H9 (cell line): ENCODE data around the gene DCLK2. TPM values are rescaled to one million over a fixed set of nuclear protein-coding genes. Genes with fewer than 3 reads are reported as not detected.

Experiments
- DNase-seq: peaks from one replicate; pipeline ENCODE4 v3.0.0-alpha.2; 2017
- H2AFZ ChIP-seq: one replicate; pipeline ENCODE4 v1.6.1; 2013; ENCODE audit warnings: mild to moderate bottlenecking, low read length, control low read depth, moderate library complexity
- H2AK5ac ChIP-seq: 2 replicates; pipeline ENCODE4 v1.6.1; 2013; ENCODE audit warnings: low read length, control low read depth, mixed read lengths; ENCODE audit not compliant: insufficient read length
- H2BK120ac ChIP-seq: one replicate; pipeline ENCODE4 v1.6.1; 2013; ENCODE audit warnings: low read depth, mild to moderate bottlenecking, low read length, control low read depth, inconsistent platforms; ENCODE audit not compliant: poor library complexity, severe bottlenecking
- H2BK12ac ChIP-seq: 2 replicates; pipeline ENCODE4 v1.6.1; 2013; ENCODE audit warnings: low read length, control low read depth, mixed read lengths, low read depth; ENCODE audit not compliant: insufficient read length
- H2BK15ac ChIP-seq: 2 replicates; pipeline ENCODE4 v1.6.1; 2013; ENCODE audit warnings: low read depth, low read length, control low read depth
- H2BK20ac ChIP-seq: one replicate; pipeline ENCODE4 v1.6.1; 2013; ENCODE audit warnings: low read depth, mild to moderate bottlenecking, low read length, control low read depth, inconsistent platforms; ENCODE audit not compliant: poor library complexity, severe bottlenecking
- H2BK5ac ChIP-seq: 2 replicates; pipeline ENCODE4 v1.6.1; 2013; ENCODE audit warnings: low read length, control low read depth, mixed read lengths; ENCODE audit not compliant: insufficient read length
- H3K14ac ChIP-seq: 2 replicates; pipeline ENCODE4 v1.6.1; 2013; ENCODE audit warnings: low read length, control low read depth; ENCODE audit not compliant: insufficient read depth
- H3K18ac ChIP-seq: 2 replicates; pipeline ENCODE4 v1.6.1; 2013; ENCODE audit warnings: low read depth, mild to moderate bottlenecking, mixed read lengths, low read length, control low read depth; ENCODE audit not compliant: insufficient read length
- H3K23ac ChIP-seq: 2 replicates; pipeline ENCODE4 v1.6.1; 2013; ENCODE audit warnings: low read length, control low read depth, mixed read lengths, low read depth; ENCODE audit not compliant: insufficient read length
- H3K23me2 ChIP-seq: 2 replicates; pipeline ENCODE4 v1.6.1; 2013; ENCODE audit warnings: low read depth, mild to moderate bottlenecking, mixed read lengths, low read length, control low read depth; ENCODE audit not compliant: insufficient read length, poor library complexity, severe bottlenecking
- H3K27ac ChIP-seq: 2 replicates; pipeline ENCODE4 v1.5.1; 2013; ENCODE audit warnings: low read length, control low read depth, mixed read lengths, low read depth; ENCODE audit not compliant: insufficient read length
- H3K27me3 ChIP-seq: 2 replicates; pipeline ENCODE4 v1.6.1; 2013; ENCODE audit warnings: low read length, control low read depth, inconsistent platforms; ENCODE audit not compliant: insufficient read depth
- H3K4ac ChIP-seq: 2 replicates; pipeline ENCODE4 v1.6.1; 2013; ENCODE audit warnings: low read depth, mild to moderate bottlenecking, control low read depth, inconsistent platforms, low read length, moderate library complexity
- H3K4me1 ChIP-seq: 2 replicates; pipeline ENCODE4 v1.6.1; 2013; ENCODE audit warnings: low read length, control low read depth, inconsistent platforms; ENCODE audit not compliant: insufficient read depth
- H3K4me2 ChIP-seq: 2 replicates; pipeline ENCODE4 v1.6.1; 2013; ENCODE audit warnings: low read length, control low read depth, mixed read lengths; ENCODE audit not compliant: insufficient read length, insufficient read depth
- H3K56ac ChIP-seq: 2 replicates; pipeline ENCODE4 v1.6.1; 2013; ENCODE audit warnings: low read depth, mild to moderate bottlenecking, mixed read lengths, low read length, control low read depth; ENCODE audit not compliant: insufficient read length
- H3K79me1 ChIP-seq: 2 replicates; pipeline ENCODE4 v1.6.1; 2013; ENCODE audit warnings: low read depth, mild to moderate bottlenecking, moderate library complexity, low read length, control low read depth, inconsistent platforms; ENCODE audit not compliant: insufficient read depth, poor library complexity, severe bottlenecking
- H3K79me2 ChIP-seq: 2 replicates; pipeline ENCODE4 v1.6.1; 2013; ENCODE audit warnings: low read length, control low read depth, inconsistent platforms; ENCODE audit not compliant: insufficient read depth
- H3K9ac ChIP-seq: 2 replicates; pipeline ENCODE4 v1.6.1; 2013; ENCODE audit warnings: low read length, control low read depth, mixed read lengths; ENCODE audit not compliant: insufficient read length; ENCODE audit errors: extremely low read depth
- H3K9me3 ChIP-seq: one replicate; pipeline ENCODE4 v1.6.1; 2013; ENCODE audit warnings: low read depth, low read length, inconsistent platforms; ENCODE audit not compliant: control insufficient read depth
- H3T11ph ChIP-seq: one replicate; pipeline ENCODE4 v1.6.1; 2013; ENCODE audit warnings: mild to moderate bottlenecking, low read length, control low read depth, inconsistent platforms
- H4K20me1 ChIP-seq: one replicate; pipeline ENCODE4 v1.6.1; 2013; ENCODE audit not compliant: control insufficient read depth, insufficient read length, insufficient read depth
- H4K5ac ChIP-seq: 2 replicates; pipeline ENCODE4 v1.6.1; 2013; ENCODE audit warnings: low read depth, mild to moderate bottlenecking, mixed read lengths, low read length, control low read depth; ENCODE audit not compliant: insufficient read length
- H4K8ac ChIP-seq: replicated peaks from 2 replicates; pipeline ENCODE4 v1.6.1; 2013; ENCODE audit warnings: low read length, control low read depth, mixed read lengths, low read depth; ENCODE audit not compliant: insufficient read length
- H4K91ac ChIP-seq: 2 replicates; pipeline ENCODE4 v1.6.1; 2013; ENCODE audit warnings: low read depth, mild to moderate bottlenecking, moderate library complexity, mixed read lengths, low read length, control low read depth; ENCODE audit not compliant: insufficient read length
- H3K27ac Mint-ChIP-seq, 3 experiments: 2 replicates in 2 of 3; 3 replicates in 1 of 3; pipeline ENCODE4 v1.8.0; 2020 to 2021; ENCODE audit warnings: mixed read lengths in 3 of 3, mild to moderate bottlenecking in 1 of 3, moderate library complexity in 1 of 3
- H3K27me3 Mint-ChIP-seq: 2 replicates; pipeline ENCODE4 v1.8.0; 2021; ENCODE audit warnings: low read depth, mild to moderate bottlenecking, moderate library complexity, mixed read lengths
- H3K36me3 Mint-ChIP-seq, 3 experiments: 2 replicates in 2 of 3; 3 replicates in 1 of 3; pipeline ENCODE4 v1.8.0; 2020 to 2021; ENCODE audit warnings: low read depth in 3 of 3, mixed read lengths in 3 of 3; ENCODE audit not compliant: insufficient read depth in 1 of 3
- H3K4me1 Mint-ChIP-seq, 2 experiments: 2 replicates each; pipeline ENCODE4 v1.8.0; 2020; ENCODE audit warnings: mixed read lengths in 2 of 2
- H3K4me3 Mint-ChIP-seq, 2 experiments: 2 replicates in 1 of 2; 3 replicates in 1 of 2; pipeline ENCODE4 v1.8.0; 2020 to 2021; ENCODE audit warnings: mild to moderate bottlenecking in 2 of 2, mixed read lengths in 2 of 2, moderate library complexity in 1 of 2
- H3K9me3 Mint-ChIP-seq, 2 experiments: 2 replicates in 1 of 2; 3 replicates in 1 of 2; pipeline ENCODE4 v1.8.0; 2020; ENCODE audit warnings: mild to moderate bottlenecking in 2 of 2, mixed read lengths in 2 of 2, moderate library complexity in 1 of 2
- CTCF ChIP-seq: fragments of 200-600 bp; sonication (generic); conservative IDR thresholded peaks from 3 replicates; pipeline ENCODE4 v1.8.0; 2021; ENCODE audit warnings: antibody characterized with exemption, mild to moderate bottlenecking
- WGBS: extraction: QIAGEN DNeasy Blood & Tissue Kit; methylation state at CpG from one replicate; pipeline ENCODE4 v1.1.7; 2013; ENCODE audit warnings: missing lambda C conversion rate, low lambda C conversion rate, mixed read lengths; ENCODE audit not compliant: insufficient read length; ENCODE audit errors: extremely low coverage; 5-methylcytosine and 5-hydroxymethylcytosine counted together
- total RNA-seq: library from RNA; stranded (reverse); gene quantifications from 2 replicates; pipeline ENCODE4 v1.2.1, GENCODE V29; 2021

Gene DCLK2
- total RNA-seq, 1 experiment from 2014 or later, result 0.33 TPM

GRCh38 chr4:150229520-150229919 lies 151.3 kb downstream of the DCLK2 start:
- H3K27ac Mint-ChIP-seq, result no peak overlapping the region
- H4K91ac ChIP-seq, result no peak overlapping the region
- no peak overlapping the region for H2BK15ac ChIP-seq
- WGBS, result no CpG with 5 or more reads among the region's 1 CpG
- H2BK20ac ChIP-seq, result no peak overlapping the region
- no peak overlapping the region for H4K8ac ChIP-seq
- no peaks in the 10 kb centered on the region for H3K36me3 Mint-ChIP-seq
- H3K79me2 ChIP-seq, result no peaks in the 10 kb centered on the region
- no peak overlapping the region for H3K23ac ChIP-seq
- H3K79me1 ChIP-seq, result no peaks in the 10 kb centered on the region
- H3K9me3 Mint-ChIP-seq, result no peaks in the 10 kb centered on the region
- no peak for TF ChIP-seq CTCF
- no peak overlapping the region for H3K4me2 ChIP-seq
- H3K9ac ChIP-seq, result no peak overlapping the region
- H3K56ac ChIP-seq, result no peak overlapping the region
- no peak overlapping the region for H3K14ac ChIP-seq
- no peak overlapping the region for H3K27ac ChIP-seq
- peaks cover 2% of the 10 kb centered on the region; the same call in 1 of the 2 replicates for H3K4me1 ChIP-seq
- no peak overlapping the region for H3K4me3 Mint-ChIP-seq
- H3K27me3 ChIP-seq, result no peaks in the 10 kb centered on the region
- H4K5ac ChIP-seq, result no peak overlapping the region
- peaks cover 23% of the 10 kb centered on the region in 2 experiments for H3K4me1 Mint-ChIP-seq
- no peak overlapping the region for H2BK12ac ChIP-seq
- H2AFZ ChIP-seq, result no peak overlapping the region
- no peak overlapping the region for H2AK5ac ChIP-seq
- H2BK120ac ChIP-seq, result no peak overlapping the region
- no peak overlapping the region for H3K4ac ChIP-seq
- DNase-seq, result no peak
- no peak overlapping the region for H3T11ph ChIP-seq
- H3K27me3 Mint-ChIP-seq, result no peaks in the 10 kb centered on the region
- no peaks in the 10 kb centered on the region for H3K23me2 ChIP-seq
- H3K18ac ChIP-seq, result no peak overlapping the region
- H4K20me1 ChIP-seq, result no peaks in the 10 kb centered on the region
- H3K9me3 ChIP-seq, result no peaks in the 10 kb centered on the region
- H2BK5ac ChIP-seq, result no peak overlapping the region
